Eye (tissue), 1 donor: Measurements from ENCODE around the gene MAGEA10.
"Not testable (repeated sequence)": the region's sequence is repeated elsewhere in the genome, so short reads cannot be mapped to it uniquely, and the experiment has no call there.

Experiments
- DNase-seq: peaks from one replicate; pipeline ENCODE4 v3.0.0-alpha.2; 2015

MAGEA10 gene

GRCh38 chrX:152138388-152138784, at the start of gene MAGEA10:
Gene MAGEA10 (minus strand): TSS chrX:152138577. CDS start chrX:152135620, 2,957 bp downstream.
- DNase-seq: no peak

GRCh38 chrX:152177497-152178269, 39.3 kb upstream of the MAGEA10 start:
- no peak for DNase-seq

GRCh38 chrX:152177052-152177451, 38.7 kb upstream of the MAGEA10 start:
- no peak for DNase-seq

- DNase-seq: not testable (repeated sequence)
These were observed 37.5 kb upstream of the MAGEA10 start for GRCh38 chrX:152175892-152176291.

GRCh38 chrX:152173923-152174322, 35.5 kb upstream of the MAGEA10 start:
- DNase-seq: not testable (repeated sequence)

GRCh38 chrX:152170621-152171020, 32.2 kb upstream of the MAGEA10 start:
- DNase-seq: no peak

GRCh38 chrX:152165033-152165743, 26.8 kb upstream of the MAGEA10 start:
- no peak for DNase-seq

GRCh38 chrX:152157042-152157441, 18.7 kb upstream of the MAGEA10 start:
- no peak for DNase-seq

- no peak for DNase-seq
These were observed 17.5 kb upstream of the MAGEA10 start for GRCh38 chrX:152155766-152156310.

GRCh38 chrX:152154050-152154449, 15.7 kb upstream of the MAGEA10 start:
- no peak for DNase-seq

- no peak for DNase-seq
These were observed 12.9 kb upstream of the MAGEA10 start for GRCh38 chrX:152151256-152151655.

GRCh38 chrX:152149648-152150047, 11.3 kb upstream of the MAGEA10 start:
- no peak for DNase-seq

GRCh38 chrX:152139589-152139988, 1.2 kb upstream of the MAGEA10 start:
- no peak for DNase-seq

- DNase-seq: no peak
These were observed 498 bp downstream of the MAGEA10 start for GRCh38 chrX:152137771-152138387.

- no peak for DNase-seq
These were observed 2.1 kb downstream of the MAGEA10 start for GRCh38 chrX:152136312-152136711.

- no peak for DNase-seq
These were observed 6.9 kb downstream of the MAGEA10 start for GRCh38 chrX:152131525-152131924.

GRCh38 chrX:152129069-152129844, 9.1 kb downstream of the MAGEA10 start:
- not testable (repeated sequence) for DNase-seq

- no peak for DNase-seq
These were observed 21.1 kb downstream of the MAGEA10 start for GRCh38 chrX:152117305-152117704.

- DNase-seq: no peak
These were observed 29.9 kb downstream of the MAGEA10 start for GRCh38 chrX:152108527-152108926.

- DNase-seq: no peak
These were observed 34.5 kb downstream of the MAGEA10 start for GRCh38 chrX:152103866-152104265.

- DNase-seq: no peak
These were observed 52.2 kb downstream of the MAGEA10 start for GRCh38 chrX:152086141-152086540.
